Stimulated activated naive CD8-positive, alpha-beta T cell treated with anti-CD3 and anti-CD28 coated beads, Interleukin-15, amount 100 ng/mL, for 72 hours (primary cell): ENCODE measurements around the gene PPCDC.
A peak's percentile ranks its signal among the peaks of the same experiment; 100 is the strongest.

Experiments used
- ATAC-seq: fragments of 150-1000 bp; cut with Tn5 transposase; 2 replicates; pipeline ENCODE4 v1.10.0; 2021; ENCODE audit warnings: mild to moderate bottlenecking, moderate library complexity
- DNase-seq, 2 donors: peaks; one replicate each; pipeline ENCODE4 v3.0.0; 2021 to 2022
- H3K27ac Mint-ChIP-seq, 2 donors: one replicate each; pipeline ENCODE4 v1.8.0; 2022; ENCODE audit warnings: mild to moderate bottlenecking in 2 of 2, mixed read lengths in 2 of 2, moderate library complexity in 2 of 2
- H3K27me3 Mint-ChIP-seq: one replicate; pipeline ENCODE4 v1.8.0; 2022; ENCODE audit warnings: mixed read lengths
- H3K4me1 Mint-ChIP-seq: one replicate; pipeline ENCODE4 v1.8.0; 2022; ENCODE audit warnings: mild to moderate bottlenecking, mixed read lengths
- H3K4me3 Mint-ChIP-seq, 2 donors: one replicate each; pipeline ENCODE4 v1.8.0; 2022; ENCODE audit warnings: mild to moderate bottlenecking in 2 of 2, mixed read lengths in 2 of 2, moderate library complexity in 1 of 2
- H3K9me3 Mint-ChIP-seq, 2 donors: one replicate each; pipeline ENCODE4 v1.8.0; 2022; ENCODE audit warnings: mixed read lengths in 2 of 2

The PPCDC gene

GRCh38 chr15:75049392-75049791 is 26.0 kb downstream of the PPCDC start:
- Mint-ChIP-seq H3K27ac (no peak overlapping the region), H3K9me3 (no peaks in the 10 kb centered on the region), H3K4me1 (peaks cover 36% of the 10 kb centered on the region), H3K4me3 (no peak overlapping the region), H3K27me3 (no peaks in the 10 kb centered on the region)
- DNase-seq (no peak), ATAC-seq (no peak)

DNA sequence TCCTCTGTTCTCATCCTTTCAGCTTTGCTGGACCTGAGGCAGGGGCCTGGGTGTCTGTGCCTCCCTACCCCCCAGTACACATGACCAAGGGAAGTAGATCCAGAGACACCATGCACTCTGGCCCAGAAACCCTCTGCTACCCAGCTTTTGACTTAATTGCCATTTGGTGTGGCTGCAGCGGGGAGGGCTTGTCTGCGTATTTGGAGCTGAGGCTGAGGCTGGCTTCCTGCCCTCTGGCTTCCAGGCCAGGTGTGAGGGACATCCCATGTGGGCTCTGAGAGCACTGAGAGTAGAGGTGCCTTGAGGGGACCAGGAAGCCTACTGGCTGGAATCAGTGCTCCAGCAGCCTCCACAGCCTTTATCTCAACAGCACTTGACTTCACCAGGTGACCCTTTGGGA is 26.9 kb downstream of the PPCDC start:
- ATAC-seq, result no peak

DNA sequence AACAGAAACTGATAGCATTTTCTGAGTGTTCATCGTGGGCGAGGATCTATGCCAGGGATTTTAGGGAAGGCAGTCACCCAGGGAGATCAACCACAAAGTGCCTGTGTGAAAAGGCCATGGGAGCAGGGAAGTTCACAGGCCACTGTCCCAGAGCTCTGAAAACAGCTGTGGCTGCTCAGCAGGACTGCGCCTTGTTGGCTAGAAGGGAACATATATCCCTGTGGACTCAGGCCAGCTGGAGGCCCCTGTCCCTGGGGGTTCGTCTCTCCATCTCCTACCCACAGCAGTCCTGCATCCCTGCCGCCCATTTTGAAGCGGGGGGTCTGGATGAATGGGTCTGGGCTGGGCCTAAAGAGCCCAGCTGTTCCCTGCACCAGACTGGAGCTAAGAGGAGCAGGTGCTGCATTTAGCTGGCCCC is 27.8 kb downstream of the PPCDC start:
- Mint-ChIP-seq H3K27ac (no peak overlapping the region), H3K4me1 (peaks cover 19% of the 10 kb centered on the region), H3K9me3 (no peaks in the 10 kb centered on the region), H3K27me3 (no peaks in the 10 kb centered on the region), H3K4me3 (no peak overlapping the region)
- ATAC-seq (no peak), DNase-seq (no peak)

More for the DNA sequence above, 26.9 kb downstream of the PPCDC start:
- Mint-ChIP-seq H3K27ac (no peak overlapping the region), H3K4me1 (peaks cover 27% of the 10 kb centered on the region), H3K9me3 (no peaks in the 10 kb centered on the region), H3K4me3 (no peak overlapping the region), H3K27me3 (no peaks in the 10 kb centered on the region)
- no peak for DNase-seq

- DNase-seq (no peak), ATAC-seq (no peak)
- Mint-ChIP-seq H3K4me1 (peaks cover 14% of the 10 kb centered on the region), H3K9me3 (no peaks in the 10 kb centered on the region), H3K27me3 (no peaks in the 10 kb centered on the region), H3K4me3 (no peak overlapping the region), H3K27ac (no peak overlapping the region)
Observed at GRCh38 chr15:75051711-75052110, 28.3 kb downstream of the PPCDC start.

GRCh38 chr15:75052972-75053747 is 29.8 kb downstream of the PPCDC start:
- no peaks in the 10 kb centered on the region for H3K27me3 Mint-ChIP-seq
- H3K9me3 Mint-ChIP-seq, result no peaks in the 10 kb centered on the region
- no peak overlapping the region for H3K4me3 Mint-ChIP-seq
- peak overlapping the region in 1 of 2 donors; percentile 40 for H3K27ac Mint-ChIP-seq
- ATAC-seq (no peak), DNase-seq (no peak)
- H3K4me1 Mint-ChIP-seq, result no peaks in the 10 kb centered on the region

GRCh38 chr15:75053748-75054125 is 30.3 kb downstream of the PPCDC start:
- H3K4me1 Mint-ChIP-seq, result no peaks in the 10 kb centered on the region
- ATAC-seq, result no peak
- H3K4me3 Mint-ChIP-seq, result no peak overlapping the region
- H3K27ac Mint-ChIP-seq, result no peak overlapping the region
- DNase-seq, result no peak
- H3K9me3 Mint-ChIP-seq, result no peaks in the 10 kb centered on the region
- no peaks in the 10 kb centered on the region for H3K27me3 Mint-ChIP-seq

DNA sequence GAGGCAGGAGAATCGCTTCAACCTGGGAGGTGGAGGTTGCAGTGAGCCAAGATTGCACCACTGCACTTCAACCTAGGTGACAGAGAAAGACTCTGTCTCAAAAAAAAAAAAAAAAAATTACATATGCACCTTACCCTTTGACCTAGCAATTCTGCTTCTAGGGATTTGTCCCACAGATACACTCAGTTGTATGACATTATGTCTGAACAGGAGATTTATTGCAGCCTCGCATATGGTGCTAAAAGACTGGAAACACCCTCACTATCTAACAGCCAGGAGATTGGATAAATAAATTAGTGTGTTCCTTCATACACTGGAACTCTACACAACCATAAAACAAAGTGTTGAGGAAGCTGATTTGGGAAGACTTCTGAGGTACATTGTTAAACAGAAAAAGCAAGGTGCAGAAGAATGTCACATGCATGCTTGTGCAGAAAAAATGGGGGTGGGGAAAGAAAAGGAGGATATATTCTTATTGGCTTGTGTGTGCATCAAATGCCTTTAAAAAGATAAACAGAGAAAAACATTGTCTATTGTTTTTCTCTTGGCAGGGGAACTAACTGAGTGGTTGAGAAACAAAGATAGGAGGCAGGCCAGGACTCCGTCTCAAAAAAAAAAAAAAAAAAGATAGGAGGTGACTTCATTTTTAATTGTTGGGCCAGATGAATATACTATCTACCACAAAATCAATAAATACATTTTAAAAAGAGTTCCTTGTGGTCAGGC is 30.9 kb downstream of the PPCDC start:
- no peak overlapping the region for H3K4me3 Mint-ChIP-seq
- no peak overlapping the region for H3K27ac Mint-ChIP-seq
- ATAC-seq (no peak), DNase-seq (no peak)
- H3K27me3 Mint-ChIP-seq, result no peaks in the 10 kb centered on the region
- no peaks in the 10 kb centered on the region for H3K9me3 Mint-ChIP-seq
- H3K4me1 Mint-ChIP-seq, result no peaks in the 10 kb centered on the region

GRCh38 chr15:75056036-75056435 is 32.6 kb downstream of the PPCDC start:
- Mint-ChIP-seq H3K4me3 (no peak overlapping the region), H3K9me3 (no peaks in the 10 kb centered on the region), H3K4me1 (peaks cover 2% of the 10 kb centered on the region), H3K27ac (peak overlapping the region in 1 of 2 donors; percentile 13), H3K27me3 (no peaks in the 10 kb centered on the region)
- DNase-seq, result no peak
- ATAC-seq, result no peak

- no peak for DNase-seq
- Mint-ChIP-seq H3K27ac (peak overlapping the region in 1 of 2 donors; percentile 1), H3K9me3 (no peaks in the 10 kb centered on the region), H3K4me3 (no peak overlapping the region), H3K4me1 (peaks cover 11% of the 10 kb centered on the region), H3K27me3 (no peaks in the 10 kb centered on the region)
- no peak for ATAC-seq
Observed at GRCh38 chr15:75058127-75058905, 34.9 kb downstream of the PPCDC start.

GRCh38 chr15:75059607-75060006 is 36.2 kb downstream of the PPCDC start:
- H3K27ac Mint-ChIP-seq, result peak overlapping the region in 1 of 2 donors; percentile 92
- DNase-seq (no peak), ATAC-seq (no peak)

GRCh38 chr15:75061272-75061671 is 37.9 kb downstream of the PPCDC start:
- Mint-ChIP-seq H3K27ac (no peak overlapping the region), H3K9me3 (no peaks in the 10 kb centered on the region), H3K4me3 (no peak overlapping the region), H3K4me1 (peaks cover 23% of the 10 kb centered on the region), H3K27me3 (peaks cover 21% of the 10 kb centered on the region)
- ATAC-seq (peak; percentile 89), DNase-seq (peak in 1 of 2 donors; percentile 31)

More at GRCh38 chr15:75059607-75060006, 36.2 kb downstream of the PPCDC start:
- peaks cover 11% of the 10 kb centered on the region for H3K4me1 Mint-ChIP-seq
- H3K9me3 Mint-ChIP-seq, result no peaks in the 10 kb centered on the region
- peaks cover 10% of the 10 kb centered on the region for H3K27me3 Mint-ChIP-seq
- H3K4me3 Mint-ChIP-seq, result no peak overlapping the region

GRCh38 chr15:75062706-75063105 is 39.3 kb downstream of the PPCDC start:
- Mint-ChIP-seq H3K27ac (no peak overlapping the region), H3K4me1 (peaks cover 37% of the 10 kb centered on the region), H3K4me3 (no peak overlapping the region), H3K9me3 (no peaks in the 10 kb centered on the region), H3K27me3 (peaks cover 21% of the 10 kb centered on the region)
- DNase-seq (no peak), ATAC-seq (no peak)

DNA sequence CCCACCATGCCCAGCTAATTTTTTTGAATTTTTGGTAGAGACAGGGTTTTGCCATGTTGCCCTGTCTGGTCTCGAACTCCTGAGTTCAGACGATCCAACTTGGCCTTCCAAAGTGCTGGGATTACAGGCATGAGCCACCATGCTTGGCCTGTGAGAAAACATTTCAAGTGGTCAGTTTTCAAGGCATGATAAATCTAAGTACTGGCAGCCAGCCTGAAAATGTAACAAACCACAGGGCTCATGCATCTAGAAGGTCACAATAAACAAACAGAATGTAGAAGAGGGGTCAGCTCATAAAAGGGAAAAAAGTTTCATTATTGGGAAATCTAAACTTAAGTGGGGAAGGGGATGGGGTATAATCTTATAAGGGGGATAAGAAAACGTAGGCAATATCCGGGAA is 39.9 kb downstream of the PPCDC start:
- H3K4me1 Mint-ChIP-seq, result peaks cover 44% of the 10 kb centered on the region
- no peaks in the 10 kb centered on the region for H3K9me3 Mint-ChIP-seq
- H3K27ac Mint-ChIP-seq, result no peak overlapping the region
- DNase-seq, result no peak
- peaks cover 24% of the 10 kb centered on the region for H3K27me3 Mint-ChIP-seq
- H3K4me3 Mint-ChIP-seq, result no peak overlapping the region
- ATAC-seq, result no peak

GRCh38 chr15:75063889-75064288 is 40.5 kb downstream of the PPCDC start:
- Mint-ChIP-seq H3K4me3 (no peak overlapping the region), H3K9me3 (no peaks in the 10 kb centered on the region), H3K4me1 (peaks cover 49% of the 10 kb centered on the region), H3K27ac (no peak overlapping the region), H3K27me3 (peaks cover 30% of the 10 kb centered on the region)
- ATAC-seq (no peak), DNase-seq (no peak)

DNA sequence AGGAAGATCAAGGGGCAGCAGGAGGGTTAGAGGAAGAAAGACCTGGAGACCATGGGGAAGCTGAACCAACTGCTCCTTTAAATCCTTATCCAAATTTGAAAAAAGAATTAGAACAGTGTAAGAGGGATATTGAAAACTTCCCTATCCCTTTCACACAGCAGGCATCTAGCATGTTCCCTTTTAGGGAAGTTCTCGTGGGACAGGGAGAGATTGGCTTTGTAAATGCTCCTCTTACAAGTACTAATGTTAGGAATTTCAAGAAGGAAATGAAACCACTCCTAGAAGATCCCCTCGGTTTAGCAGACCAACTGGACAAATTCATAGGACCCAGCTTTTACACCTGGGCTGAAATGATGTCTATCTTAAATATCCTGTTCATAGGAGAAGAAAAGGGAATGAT is 41.5 kb downstream of the PPCDC start:
- Mint-ChIP-seq H3K27ac (no peak overlapping the region), H3K9me3 (no peaks in the 10 kb centered on the region), H3K4me1 (peaks cover 59% of the 10 kb centered on the region), H3K27me3 (peaks cover 32% of the 10 kb centered on the region), H3K4me3 (no peak overlapping the region)
- DNase-seq (no peak), ATAC-seq (no peak)

DNA sequence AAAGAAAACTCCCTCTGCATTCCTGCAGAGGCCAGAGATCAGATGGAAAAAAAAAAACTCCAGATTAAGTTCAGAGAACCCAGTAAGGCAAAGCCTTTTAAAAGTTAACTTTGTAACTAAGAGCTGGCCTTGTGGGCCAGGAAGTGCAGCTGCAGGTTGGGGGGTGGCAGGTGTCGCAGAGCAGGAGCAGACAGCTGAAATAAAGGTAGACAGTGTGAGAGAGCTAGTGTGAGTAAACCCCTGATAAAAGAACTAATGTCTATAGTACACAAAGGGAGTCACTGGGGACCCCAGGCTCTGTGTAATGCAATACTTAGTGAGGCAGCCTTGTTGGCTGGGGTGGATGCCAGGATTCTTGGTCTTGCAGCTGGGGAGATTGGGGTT is 42.1 kb downstream of the PPCDC start:
- Mint-ChIP-seq H3K27ac (peak overlapping the region in 1 of 2 donors; percentile 3), H3K4me1 (peaks cover 60% of the 10 kb centered on the region), H3K27me3 (peaks cover 35% of the 10 kb centered on the region), H3K4me3 (peak overlapping the region in 1 of 2 donors; percentile 41), H3K9me3 (no peaks in the 10 kb centered on the region)
- no peak for DNase-seq
- no peak for ATAC-seq
